HL-60 (cell line): ENCODE results near the gene ANKRD13B.

Source experiments
- POLR2AphosphoS5 ChIP-seq: IDR thresholded peaks from 2 replicates; pipeline ENCODE4 v1.6.1; 2012; ENCODE audit warnings: low read depth
- SPI1 ChIP-seq: IDR thresholded peaks from 2 replicates; pipeline ENCODE4 v1.6.1; 2012; ENCODE audit warnings: low read depth, mild to moderate bottlenecking, borderline replicate concordance
- TF ChIP-seq, protein P1 (sequence below): IDR thresholded peaks from one replicate; pipeline ENCODE4 v1.5.1; 2011; ENCODE audit warnings: low read length, control low read depth, inconsistent platforms; ENCODE audit not compliant: insufficient read depth

- TF ChIP-seq, protein P1, sequence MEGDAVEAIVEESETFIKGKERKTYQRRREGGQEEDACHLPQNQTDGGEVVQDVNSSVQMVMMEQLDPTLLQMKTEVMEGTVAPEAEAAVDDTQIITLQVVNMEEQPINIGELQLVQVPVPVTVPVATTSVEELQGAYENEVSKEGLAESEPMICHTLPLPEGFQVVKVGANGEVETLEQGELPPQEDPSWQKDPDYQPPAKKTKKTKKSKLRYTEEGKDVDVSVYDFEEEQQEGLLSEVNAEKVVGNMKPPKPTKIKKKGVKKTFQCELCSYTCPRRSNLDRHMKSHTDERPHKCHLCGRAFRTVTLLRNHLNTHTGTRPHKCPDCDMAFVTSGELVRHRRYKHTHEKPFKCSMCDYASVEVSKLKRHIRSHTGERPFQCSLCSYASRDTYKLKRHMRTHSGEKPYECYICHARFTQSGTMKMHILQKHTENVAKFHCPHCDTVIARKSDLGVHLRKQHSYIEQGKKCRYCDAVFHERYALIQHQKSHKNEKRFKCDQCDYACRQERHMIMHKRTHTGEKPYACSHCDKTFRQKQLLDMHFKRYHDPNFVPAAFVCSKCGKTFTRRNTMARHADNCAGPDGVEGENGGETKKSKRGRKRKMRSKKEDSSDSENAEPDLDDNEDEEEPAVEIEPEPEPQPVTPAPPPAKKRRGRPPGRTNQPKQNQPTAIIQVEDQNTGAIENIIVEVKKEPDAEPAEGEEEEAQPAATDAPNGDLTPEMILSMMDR = no peak
- no peak for TF ChIP-seq POLR2AphosphoS5
- no peak for TF ChIP-seq SPI1
These were observed 18.0 kb upstream of the ANKRD13B start for GRCh38 chr17:29574732-29575510.
